Hepatocyte (in vitro differentiated cells): ENCODE results near the gene SYT7.

Experiments
- CTCF ChIP-seq: fragments of 200-600 bp; sonication (generic); IDR thresholded peaks from 2 replicates; pipeline ENCODE4 v1.5.1; 2016; ENCODE audit warnings: antibody characterized with exemption, mild to moderate bottlenecking; ENCODE audit not compliant: poor library complexity
- EZH2 ChIP-seq: fragments of 200-600 bp; sonication (generic); IDR thresholded peaks from 2 replicates; pipeline ENCODE4 v1.6.1; 2016; ENCODE audit warnings: antibody characterized with exemption, mild to moderate bottlenecking, borderline replicate concordance
- EZH2phosphoT487 ChIP-seq: fragments of 200-600 bp; sonication (generic); IDR thresholded peaks from one replicate; pipeline ENCODE4 v1.6.1; 2018; ENCODE audit warnings: antibody characterized with exemption, mild to moderate bottlenecking, low read depth, moderate library complexity; ENCODE audit not compliant: unreplicated experiment, severe bottlenecking

GRCh38 chr11:61607426-61607825, 26.6 kb upstream of the SYT7 start:
- TF ChIP-seq CTCF (no peak), EZH2phosphoT487 (no peak), EZH2 (no peak)
